Measurements from ENCODE around the gene ZNF398. TPM values are rescaled to one million over a fixed set of nuclear protein-coding genes. Genes with fewer than 3 reads are reported as not detected.

The ZNF398 gene
- total RNA-seq, 6 donors from 2014 or later, result 12.2 to 40.9 (median 29.0) TPM

DNA sequence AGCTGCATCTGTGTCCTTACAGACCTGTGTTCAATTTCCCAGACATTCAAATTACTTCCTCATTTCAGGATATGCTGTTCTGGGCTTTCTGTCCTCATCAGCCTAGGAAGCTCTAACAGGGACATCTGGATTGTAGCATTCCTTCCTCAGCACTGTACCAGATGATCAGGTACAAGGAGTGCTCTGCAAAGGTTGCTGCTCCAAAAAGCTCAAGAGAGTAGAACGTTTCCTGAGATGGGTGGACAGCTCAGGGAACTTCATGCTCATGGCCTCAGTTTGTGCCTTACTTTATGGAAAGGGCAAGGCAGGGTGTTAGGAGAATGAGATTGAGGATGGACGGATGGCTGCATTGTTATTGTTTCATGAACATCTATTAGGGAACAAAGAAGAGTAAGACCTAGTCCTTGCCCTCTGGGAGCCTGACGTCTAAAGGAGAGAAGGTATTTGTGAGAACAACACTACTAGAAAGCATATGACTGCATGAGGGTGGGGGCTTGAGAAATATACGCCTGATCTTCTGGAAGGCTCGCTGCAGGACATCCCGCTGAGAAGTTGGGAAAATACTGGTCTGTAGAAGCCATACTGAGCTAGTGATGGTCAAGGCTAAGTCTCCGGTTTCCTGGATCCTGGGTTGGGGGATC lies 81.7 kb downstream of the ZNF398 start:
- Histone ChIP-seq H3K4me3 (no peak overlapping the region), H3K4me1 (no peaks in the 10 kb centered on the region), H3K36me3 (peaks cover 0 to 22% (median 20%) of the 10 kb centered on the region in 4 donors), H3K27ac (no peak overlapping the region), H3K27me3 (no peaks in the 10 kb centered on the region), H3K9me3 (no peaks in the 10 kb centered on the region)
- ATAC-seq (ENCODE audit: low FRiP score in 2 of 2) (no peak), DNase-seq (no peak)
- TF ChIP-seq POLR2A (IDR thresholded peaks at IDR 0.05) (no peak), POLR2AphosphoS5 (IDR thresholded peaks at IDR 0.05) (no peak), EP300 (IDR thresholded peaks at IDR 0.05) (no peak)
- TF ChIP-seq, protein P1, sequence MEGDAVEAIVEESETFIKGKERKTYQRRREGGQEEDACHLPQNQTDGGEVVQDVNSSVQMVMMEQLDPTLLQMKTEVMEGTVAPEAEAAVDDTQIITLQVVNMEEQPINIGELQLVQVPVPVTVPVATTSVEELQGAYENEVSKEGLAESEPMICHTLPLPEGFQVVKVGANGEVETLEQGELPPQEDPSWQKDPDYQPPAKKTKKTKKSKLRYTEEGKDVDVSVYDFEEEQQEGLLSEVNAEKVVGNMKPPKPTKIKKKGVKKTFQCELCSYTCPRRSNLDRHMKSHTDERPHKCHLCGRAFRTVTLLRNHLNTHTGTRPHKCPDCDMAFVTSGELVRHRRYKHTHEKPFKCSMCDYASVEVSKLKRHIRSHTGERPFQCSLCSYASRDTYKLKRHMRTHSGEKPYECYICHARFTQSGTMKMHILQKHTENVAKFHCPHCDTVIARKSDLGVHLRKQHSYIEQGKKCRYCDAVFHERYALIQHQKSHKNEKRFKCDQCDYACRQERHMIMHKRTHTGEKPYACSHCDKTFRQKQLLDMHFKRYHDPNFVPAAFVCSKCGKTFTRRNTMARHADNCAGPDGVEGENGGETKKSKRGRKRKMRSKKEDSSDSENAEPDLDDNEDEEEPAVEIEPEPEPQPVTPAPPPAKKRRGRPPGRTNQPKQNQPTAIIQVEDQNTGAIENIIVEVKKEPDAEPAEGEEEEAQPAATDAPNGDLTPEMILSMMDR (IDR thresholded peaks at IDR 0.05), result no peak
- WGBS, 2 donors, result 53 to 64% methylated on average over 7 of the region's 7 CpGs

DNA sequence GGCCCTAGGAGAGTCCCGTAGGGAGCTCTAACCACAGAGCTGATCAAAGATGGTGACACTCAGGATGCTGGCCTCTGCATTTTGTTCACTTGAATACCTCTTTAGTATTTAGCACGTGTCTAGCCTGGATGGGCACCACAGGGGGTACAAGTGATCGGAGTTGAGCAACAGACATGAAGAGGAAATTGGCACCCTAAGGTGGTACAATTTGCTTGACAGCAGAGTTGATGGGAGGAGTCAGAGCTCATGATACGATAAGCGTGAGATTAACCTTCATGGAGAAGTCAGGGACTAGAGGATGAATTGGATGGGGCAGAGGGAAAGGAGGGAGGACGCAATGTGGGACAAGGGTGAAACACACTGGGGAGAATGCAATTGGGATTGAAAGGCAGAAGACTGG lies 82.3 kb downstream of the ZNF398 start:
- 64 to 68% methylated on average over 5 to 6 of the region's 6 CpGs for WGBS, 2 donors
- Histone ChIP-seq H3K36me3 (peaks cover 0 to 16% (median 14%) of the 10 kb centered on the region in 4 donors), H3K4me3 (no peak overlapping the region), H3K27ac (no peak overlapping the region), H3K4me1 (no peaks in the 10 kb centered on the region), H3K27me3 (no peaks in the 10 kb centered on the region), H3K9me3 (no peaks in the 10 kb centered on the region)
- DNase-seq (no peak), ATAC-seq (ENCODE audit: low FRiP score in 2 of 2) (no peak)
- no peak for TF ChIP-seq POLR2AphosphoS5 (IDR thresholded peaks at IDR 0.05)
- TF ChIP-seq, protein P1 (IDR thresholded peaks at IDR 0.05), result no peak
- no peak for TF ChIP-seq POLR2A (IDR thresholded peaks at IDR 0.05)
- no peak for TF ChIP-seq EP300 (IDR thresholded peaks at IDR 0.05)

DNA sequence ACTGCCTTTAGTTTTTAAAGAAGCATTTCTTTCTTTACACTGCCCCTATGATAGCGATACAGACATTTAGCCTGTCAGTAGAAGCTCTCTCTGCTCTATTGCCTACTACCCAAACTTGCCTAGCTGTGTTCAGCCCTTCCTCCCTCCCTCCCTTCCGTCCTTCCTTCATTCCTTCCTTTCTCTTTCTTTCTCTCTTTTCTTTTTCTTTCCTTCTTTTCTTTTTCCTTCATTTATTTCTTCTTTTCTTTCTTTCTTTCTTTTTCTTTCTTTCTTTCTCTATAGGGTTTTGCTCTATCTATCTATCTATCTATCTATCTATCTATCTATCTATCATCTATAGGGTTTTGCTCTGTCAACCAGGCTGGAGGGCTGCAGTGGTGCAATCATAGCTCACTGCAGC lies 85.1 kb downstream of the ZNF398 start:
- Histone ChIP-seq H3K27ac (no peak overlapping the region), H3K36me3 (no peaks in the 10 kb centered on the region), H3K4me3 (no peak overlapping the region), H3K27me3 (no peaks in the 10 kb centered on the region), H3K4me1 (no peaks in the 10 kb centered on the region), H3K9me3 (no peaks in the 10 kb centered on the region)
- 83 to 89% methylated on average over 2 of the region's 2 CpGs for WGBS, 2 donors
- ATAC-seq (ENCODE audit: low FRiP score in 2 of 2) (no peak), DNase-seq (no peak)
- TF ChIP-seq, protein P1 (IDR thresholded peaks at IDR 0.05), result no peak
- no peak for TF ChIP-seq EP300 (IDR thresholded peaks at IDR 0.05)
- TF ChIP-seq POLR2AphosphoS5 (IDR thresholded peaks at IDR 0.05), result no peak
- TF ChIP-seq POLR2A (IDR thresholded peaks at IDR 0.05), result no peak

Small RNA genes lying within 50 kb of the gene (small RNA-seq; reads per million reads assigned to genes)
- gene AC004890.1 (0 reads per million in 4 donors), gene RN7SL521P (0.13 to 0.29 (median 0.23) reads per million in 4 donors)

Other genes with a start within 250 kb of the ZNF398 start
- gene PDIA4, start 118.9 kb upstream of the ZNF398 start, total RNA-seq, result 100 to 1,000 TPM in 1 of 6 donors, 10 to 100 TPM in 5; 25.1 to 160 (median 77.8) TPM
- gene ZNF786, start 56.7 kb upstream of the ZNF398 start, total RNA-seq, result 1 to 10 TPM; 1.7 to 9.0 (median 7.6) TPM
- gene ZNF425, start 21.1 kb upstream of the ZNF398 start, total RNA-seq, result 1 to 10 TPM; 1.4 to 3.1 (median 1.8) TPM
- 10 to 100 TPM; 20.7 to 35.6 (median 26.7) TPM for gene ZNF282, start 48.1 kb downstream of the ZNF398 start, total RNA-seq
- 10 to 100 TPM; 10.3 to 33.5 (median 10.9) TPM for gene ZNF212, start 92.2 kb downstream of the ZNF398 start, total RNA-seq
- gene ZNF783, start 114.7 kb downstream of the ZNF398 start, total RNA-seq, result 10 to 100 TPM; 12.6 to 46.1 (median 17.5) TPM